ENCODE results near the gene APBA2.

DNA sequence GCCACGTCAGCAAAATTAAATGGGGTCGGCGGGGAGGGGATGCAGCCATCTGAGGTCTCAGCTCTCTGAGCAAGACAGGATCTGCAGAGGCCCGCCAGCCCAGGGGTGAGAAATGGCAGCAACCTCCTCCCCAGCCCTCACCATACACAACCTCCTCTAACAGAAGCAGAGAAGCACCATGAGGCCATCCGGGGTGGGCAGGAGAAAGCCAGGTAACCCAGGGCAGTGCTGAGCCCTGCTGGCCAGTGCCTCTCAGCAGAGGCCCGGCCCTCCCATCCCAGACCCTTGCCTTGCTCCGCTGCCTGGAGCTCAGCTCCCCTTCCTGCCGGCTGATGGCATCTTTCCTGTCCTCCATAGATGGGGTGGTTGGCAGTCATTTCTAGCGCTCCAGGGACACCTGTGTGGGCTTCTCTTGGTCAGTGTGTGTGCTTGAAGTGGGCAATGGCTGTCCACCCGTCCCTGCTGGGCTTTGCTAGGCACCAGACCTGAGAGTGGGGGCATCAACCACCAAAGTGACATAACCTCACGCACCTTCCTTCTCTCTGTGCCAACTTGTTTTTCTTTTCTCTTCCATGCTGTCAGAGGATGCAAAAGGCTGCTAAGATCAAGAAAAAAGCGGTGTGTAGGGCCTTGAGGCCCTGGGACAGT is 208.0 kb downstream of the APBA2 start:
- TF ChIP-seq MAFK (IDR thresholded peaks at IDR 0.05; ENCODE audit: low read depth, low read length) (no peak), CHD1 (IDR thresholded peaks at IDR 0.05; ENCODE audit: low read depth, low read length) (no peak), MXI1 (IDR thresholded peaks at IDR 0.05; ENCODE audit: borderline replicate concordance, low read depth, low read length) (no peak), POLR2A (IDR thresholded peaks at IDR 0.05; ENCODE audit: low read depth, low read length) (no peak), RAD21 (IDR thresholded peaks at IDR 0.05; ENCODE audit: low read length) (no peak), RCOR1 (IDR thresholded peaks at IDR 0.05; ENCODE audit: insufficient replicate concordance, low read length) (no peak), CEBPB (IDR thresholded peaks at IDR 0.05; ENCODE audit: low read depth, low read length) (no peak), RFX5 (IDR thresholded peaks at IDR 0.05; ENCODE audit: low read depth, low read length) (no peak), NFE2L2 (IDR thresholded peaks at IDR 0.05; ENCODE audit: low read depth, low read length) (no peak), SMC3 (IDR thresholded peaks at IDR 0.05; ENCODE audit: low read depth, low read length) (no peak), BHLHE40 (IDR thresholded peaks at IDR 0.05; ENCODE audit: low read depth, low read length) (no peak)
- TF ChIP-seq, protein P1, sequence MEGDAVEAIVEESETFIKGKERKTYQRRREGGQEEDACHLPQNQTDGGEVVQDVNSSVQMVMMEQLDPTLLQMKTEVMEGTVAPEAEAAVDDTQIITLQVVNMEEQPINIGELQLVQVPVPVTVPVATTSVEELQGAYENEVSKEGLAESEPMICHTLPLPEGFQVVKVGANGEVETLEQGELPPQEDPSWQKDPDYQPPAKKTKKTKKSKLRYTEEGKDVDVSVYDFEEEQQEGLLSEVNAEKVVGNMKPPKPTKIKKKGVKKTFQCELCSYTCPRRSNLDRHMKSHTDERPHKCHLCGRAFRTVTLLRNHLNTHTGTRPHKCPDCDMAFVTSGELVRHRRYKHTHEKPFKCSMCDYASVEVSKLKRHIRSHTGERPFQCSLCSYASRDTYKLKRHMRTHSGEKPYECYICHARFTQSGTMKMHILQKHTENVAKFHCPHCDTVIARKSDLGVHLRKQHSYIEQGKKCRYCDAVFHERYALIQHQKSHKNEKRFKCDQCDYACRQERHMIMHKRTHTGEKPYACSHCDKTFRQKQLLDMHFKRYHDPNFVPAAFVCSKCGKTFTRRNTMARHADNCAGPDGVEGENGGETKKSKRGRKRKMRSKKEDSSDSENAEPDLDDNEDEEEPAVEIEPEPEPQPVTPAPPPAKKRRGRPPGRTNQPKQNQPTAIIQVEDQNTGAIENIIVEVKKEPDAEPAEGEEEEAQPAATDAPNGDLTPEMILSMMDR (conservative IDR thresholded peaks at IDR 0.05; ENCODE audit: low read depth, low read length), result no peak
